LNCaP clone FGC (cell line): ENCODE measurements around the gene PRKAG1.

ENCODE experiments used
- DNase-seq: peaks from one replicate; pipeline ENCODE4 v3.0.0-alpha.2; 2011; ENCODE audit warnings: low read depth
- H3K4me3 ChIP-seq: 2 replicates; pipeline ENCODE4 v1.5.1; 2011; ENCODE audit warnings: mild to moderate bottlenecking, low read depth, low read length, control low read depth
- CTCF ChIP-seq: IDR thresholded peaks from 2 replicates; pipeline ENCODE4 v1.5.1; 2012; ENCODE audit warnings: mild to moderate bottlenecking; ENCODE audit not compliant: control insufficient read depth, insufficient read depth; ENCODE audit errors: extremely low read depth

Gene PRKAG1

GRCh38 chr12:49037111-49037946, 18.8 kb upstream of the PRKAG1 start:
- H3K4me3 ChIP-seq: no peak overlapping the region
- DNase-seq: no peak
- TF ChIP-seq CTCF: no peak

- no peak for TF ChIP-seq CTCF
- no peak for DNase-seq
- no peak overlapping the region for H3K4me3 ChIP-seq
Observed at GRCh38 chr12:49036029-49036428, 17.5 kb upstream of the PRKAG1 start.

GRCh38 chr12:49034286-49034622, 15.7 kb upstream of the PRKAG1 start:
- no peak overlapping the region for H3K4me3 ChIP-seq
- no peak for DNase-seq
- no peak for TF ChIP-seq CTCF

- no peak for DNase-seq
- H3K4me3 ChIP-seq: no peak overlapping the region
- no peak for TF ChIP-seq CTCF
Observed at GRCh38 chr12:49033611-49034285, 15.2 kb upstream of the PRKAG1 start.

GRCh38 chr12:49032679-49033447, 14.3 kb upstream of the PRKAG1 start:
- DNase-seq: no peak
- no peak for TF ChIP-seq CTCF
- no peak overlapping the region for H3K4me3 ChIP-seq

GRCh38 chr12:49032276-49032675, 13.7 kb upstream of the PRKAG1 start:
- TF ChIP-seq CTCF: no peak
- no peak overlapping the region for H3K4me3 ChIP-seq
- DNase-seq: no peak
